Osteoblast (primary cell): ENCODE data around the gene HBP1. TPM values are rescaled to one million over a fixed set of nuclear protein-coding genes. Genes with fewer than 3 reads are reported as not detected.
"Not testable (repeated sequence)": the region's sequence is repeated elsewhere in the genome, so short reads cannot be mapped to it uniquely, and the experiment has no call there.

Experiments used
- DNase-seq: peaks from one replicate; pipeline ENCODE4 v3.0.0; 2011; ENCODE audit warnings: low spot score, mixed read lengths; ENCODE audit not compliant: insufficient read length; ENCODE audit errors: missing footprints
- H2AFZ ChIP-seq: 2 replicates; pipeline ENCODE4 v1.6.0; 2011; ENCODE audit warnings: mild to moderate bottlenecking, low read length
- H3K27ac ChIP-seq: 2 replicates; pipeline ENCODE4 v1.5.1; 2011; ENCODE audit warnings: mild to moderate bottlenecking, low read depth, low read length, moderate library complexity
- H3K27me3 ChIP-seq: 2 replicates; pipeline ENCODE4 v1.6.0; 2012; ENCODE audit warnings: mild to moderate bottlenecking, control low read depth, inconsistent platforms, low read length, moderate library complexity; ENCODE audit not compliant: insufficient read depth
- H3K36me3 ChIP-seq: 2 replicates; pipeline ENCODE4 v1.5.1; 2011; ENCODE audit warnings: mild to moderate bottlenecking, low read length, control low read depth, moderate library complexity; ENCODE audit not compliant: insufficient read depth
- H3K4me1 ChIP-seq: 2 replicates; pipeline ENCODE4 v1.5.1; 2011; ENCODE audit warnings: mild to moderate bottlenecking, low read length, control low read depth, moderate library complexity; ENCODE audit not compliant: insufficient read depth
- H3K4me2 ChIP-seq: 2 replicates; pipeline ENCODE4 v1.6.0; 2011; ENCODE audit warnings: mild to moderate bottlenecking, low read length; ENCODE audit not compliant: insufficient read depth
- H3K4me3 ChIP-seq: fragments of 200-600 bp; sonication (generic); 3 replicates; pipeline ENCODE4 v1.5.1; 2012; ENCODE audit warnings: mild to moderate bottlenecking, low read length, inconsistent platforms; ENCODE audit not compliant: insufficient read depth
- H3K79me2 ChIP-seq: 2 replicates; pipeline ENCODE4 v1.6.0; 2012; ENCODE audit warnings: mild to moderate bottlenecking, low read length, control low read depth, inconsistent platforms; ENCODE audit not compliant: insufficient read depth
- H3K9me3 ChIP-seq: 2 replicates; pipeline ENCODE4 v1.5.1; 2011; ENCODE audit warnings: low read depth, low read length, control low read depth
- H4K20me1 ChIP-seq: 2 replicates; pipeline ENCODE4 v1.6.0; 2012; ENCODE audit warnings: mild to moderate bottlenecking, low read length, control low read depth; ENCODE audit not compliant: insufficient read depth
- CTCF ChIP-seq: IDR thresholded peaks from 2 replicates; pipeline ENCODE4 v1.5.1; 2011; ENCODE audit warnings: mild to moderate bottlenecking, low read depth, low read length, moderate library complexity; ENCODE audit errors: extremely low read depth
- total RNA-seq: library from RNA; depleted of rRNA; stranded (reverse); fragments of >200 nt; gene quantifications from 2 replicates; pipeline ENCODE4 v1.2.3, GENCODE V29; 2012

The HBP1 gene
- total RNA-seq, 1 donor: 175 TPM

GRCh38 chr7:107237451-107237850, 68.6 kb downstream of the HBP1 start:
- no peaks in the 10 kb centered on the region for H3K79me2 ChIP-seq
- no peak overlapping the region for H3K4me3 ChIP-seq
- no peak overlapping the region for H3K27ac ChIP-seq
- no peak overlapping the region for H3K4me2 ChIP-seq
- no peak for TF ChIP-seq CTCF
- no peak overlapping the region for H2AFZ ChIP-seq
- H4K20me1 ChIP-seq: no peaks in the 10 kb centered on the region
- H3K36me3 ChIP-seq: no peaks in the 10 kb centered on the region
- H3K4me1 ChIP-seq: peaks cover 10% of the 10 kb centered on the region
- no peak for DNase-seq
- H3K27me3 ChIP-seq: no peaks in the 10 kb centered on the region
- no peaks in the 10 kb centered on the region for H3K9me3 ChIP-seq

- TF ChIP-seq CTCF: no peak
- Histone ChIP-seq H3K79me2 (no peaks in the 10 kb centered on the region), H3K27ac (no peak overlapping the region), H4K20me1 (no peaks in the 10 kb centered on the region), H3K4me1 (no peaks in the 10 kb centered on the region), H3K4me3 (no peak overlapping the region), H3K4me2 (no peak overlapping the region), H2AFZ (no peak overlapping the region), H3K27me3 (no peaks in the 10 kb centered on the region), H3K9me3 (no peaks in the 10 kb centered on the region), H3K36me3 (no peaks in the 10 kb centered on the region)
- DNase-seq: no peak
Observed at GRCh38 chr7:107242267-107242666, 73.5 kb downstream of the HBP1 start.

DNA sequence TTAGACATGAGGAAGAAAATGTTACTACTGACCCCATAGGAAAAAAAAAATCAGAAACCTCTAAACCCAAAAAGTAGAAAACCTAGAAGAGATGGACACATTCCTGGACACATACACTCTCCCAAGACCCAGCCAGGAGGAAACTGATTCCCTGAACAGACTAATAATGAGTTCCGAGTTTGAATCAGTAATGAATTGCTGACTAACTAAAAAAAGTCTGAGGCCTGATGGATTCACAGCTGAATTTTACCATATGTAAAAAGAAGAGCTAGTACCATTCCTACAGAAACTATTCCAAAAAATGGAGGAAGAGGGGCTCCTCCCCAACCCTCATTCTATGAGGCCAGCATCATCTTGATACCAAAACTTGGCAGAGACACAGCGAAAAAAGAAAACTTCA, 75.8 kb downstream of the HBP1 start:
- H3K4me3 ChIP-seq: no peak overlapping the region
- no peak overlapping the region for H3K4me2 ChIP-seq
- no peaks in the 10 kb centered on the region for H3K36me3 ChIP-seq
- H3K4me1 ChIP-seq: no peaks in the 10 kb centered on the region
- no peaks in the 10 kb centered on the region for H3K79me2 ChIP-seq
- DNase-seq: no peak
- H3K27me3 ChIP-seq: no peaks in the 10 kb centered on the region
- H4K20me1 ChIP-seq: no peaks in the 10 kb centered on the region
- no peaks in the 10 kb centered on the region for H3K9me3 ChIP-seq
- H3K27ac ChIP-seq: no peak overlapping the region
- no peak for TF ChIP-seq CTCF
- H2AFZ ChIP-seq: no peak overlapping the region

DNA sequence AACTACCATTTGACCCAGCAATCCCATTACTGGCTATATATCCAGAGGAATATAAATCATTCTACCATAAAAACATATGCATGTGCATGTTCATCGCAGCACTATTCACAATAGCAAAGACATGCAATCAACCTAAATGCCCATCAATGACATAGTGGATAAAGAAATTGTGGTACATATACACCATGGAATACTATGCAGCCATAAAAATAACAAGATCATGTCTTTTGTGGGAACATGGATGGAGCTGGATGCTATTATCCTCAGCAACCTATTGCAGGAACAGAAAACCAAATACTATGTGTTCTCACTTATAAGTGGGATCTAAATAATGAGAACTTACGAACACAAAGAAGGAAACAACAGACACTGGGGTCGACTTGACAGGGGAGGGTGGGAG, 78.0 kb downstream of the HBP1 start:
- H4K20me1 ChIP-seq, DNase-seq, H2AFZ ChIP-seq, H3K4me2 ChIP-seq, H3K79me2 ChIP-seq, H3K27me3 ChIP-seq, H3K9me3 ChIP-seq, H3K27ac ChIP-seq, H3K36me3 ChIP-seq, H3K4me3 ChIP-seq, H3K4me1 ChIP-seq: not testable (repeated sequence)
